PC-3 (cell line): Measurements from ENCODE around the gene NLRP6. TPM values are rescaled to one million over a fixed set of nuclear protein-coding genes. Genes with fewer than 3 reads are reported as not detected.

Experiments used
- ATAC-seq: fragments of 200-7000 bp; cut with Tn5 transposase; 2 replicates; pipeline ENCODE4 v1.9.1; 2020; ENCODE audit warnings: mild to moderate bottlenecking, moderate library complexity
- BruUV-seq: library from RNA; stranded (reverse); fragments of 400-500 nt; replicated peaks from 2 replicates; lab custom pipeline; 2021; lab: Mats Ljungman, UMichigan
- CTCF ChIA-PET: fragments of 300-600 bp; sonication (Branson Sonifier 250); formaldehyde crosslinking; loops from one replicate; lab custom pipeline; 2022; ENCODE audit warnings: antibody characterized with exemption; lab: Charles Lee
- POLR2A ChIA-PET: fragments of 300-600 bp; sonication (Branson Sonifier 250); formaldehyde crosslinking; loops from one replicate; lab custom pipeline; 2022; ENCODE audit warnings: antibody characterized with exemption; ENCODE audit not compliant: unreplicated experiment; lab: Charles Lee
- DNase-seq: peaks from one replicate; pipeline ENCODE4 v3.0.0-alpha.2; 2015
- H2AFZ ChIP-seq: fragments of 300-600 bp; sonication (generic); 2 replicates; pipeline ENCODE4 v1.6.0; 2016; ENCODE audit warnings: antibody characterized with exemption, low read length
- H3F3A ChIP-seq: fragments of 300-600 bp; sonication (generic); one replicate; pipeline ENCODE4 v1.6.0; 2017; ENCODE audit warnings: antibody characterized with exemption, low read length, control low read depth, mild to moderate bottlenecking; ENCODE audit not compliant: unreplicated experiment
- H3K27ac ChIP-seq: fragments of 300-600 bp; sonication (generic); 2 replicates; pipeline ENCODE4 v1.5.1; 2016; ENCODE audit warnings: mild to moderate bottlenecking, low read length
- H3K27me3 ChIP-seq: fragments of 300-600 bp; sonication (generic); 2 replicates; pipeline ENCODE4 v1.6.1; 2016; ENCODE audit warnings: low read length, mixed read lengths
- H3K36me3 ChIP-seq: fragments of 300-600 bp; sonication (generic); 2 replicates; pipeline ENCODE4 v1.6.1; 2016; ENCODE audit warnings: low read depth, mixed run types, low read length, mixed read lengths
- H3K4me1 ChIP-seq: fragments of 300-600 bp; sonication (generic); 2 replicates; pipeline ENCODE4 v1.5.1; 2016; ENCODE audit warnings: low read length; ENCODE audit not compliant: insufficient read depth
- H3K4me2 ChIP-seq: fragments of 300-600 bp; sonication (generic); 2 replicates; pipeline ENCODE4 v1.6.0; 2016; ENCODE audit warnings: low read length
- H3K4me3 ChIP-seq: fragments of 300-600 bp; sonication (generic); 2 replicates; pipeline ENCODE4 v1.5.1; 2016; ENCODE audit warnings: mild to moderate bottlenecking, low read length, mixed read lengths
- H3K79me2 ChIP-seq: fragments of 300-600 bp; sonication (generic); 2 replicates; pipeline ENCODE4 v1.6.1; 2017; ENCODE audit warnings: low read length, mixed read lengths
- H3K9ac ChIP-seq: fragments of 300-600 bp; sonication (generic); 2 replicates; pipeline ENCODE4 v1.6.0; 2016; ENCODE audit warnings: mild to moderate bottlenecking, low read length
- H3K9me2 ChIP-seq: fragments of 300-600 bp; sonication (generic); replicated peaks from 2 replicates; pipeline ENCODE4 v1.6.1; 2016; ENCODE audit warnings: mixed run types, low read length, mixed read lengths
- H3K9me3 ChIP-seq: fragments of 300-600 bp; sonication (generic); 2 replicates; pipeline ENCODE4 v1.6.1; 2016; ENCODE audit warnings: low read length, mixed read lengths
- H4K20me1 ChIP-seq: fragments of 300-600 bp; sonication (generic); 2 replicates; pipeline ENCODE4 v1.6.1; 2016; ENCODE audit warnings: low read length, mixed read lengths
- EZH2 ChIP-seq: fragments of 300-600 bp; sonication (generic); IDR thresholded peaks from one replicate; pipeline ENCODE4 v1.6.1; 2017; ENCODE audit warnings: antibody characterized with exemption, mild to moderate bottlenecking, low read length; ENCODE audit not compliant: unreplicated experiment
- EZH2phosphoT487 ChIP-seq: fragments of 300-600 bp; sonication (generic); IDR thresholded peaks from 2 replicates; pipeline ENCODE4 v1.6.1; 2018; ENCODE audit warnings: mild to moderate bottlenecking, antibody characterized with exemption, low read length, borderline replicate concordance
- intact Hi-C: fragments of 100-400 bp; cut with micrococcal nuclease; formaldehyde crosslinking; loops from 2 replicates; pipeline ENCODE4 v1.9.0; 2023
- total RNA-seq: library from RNA; depleted of rRNA; stranded (reverse); fragments of >200 nt; gene quantifications from 2 replicates; pipeline ENCODE4 v1.2.3, GENCODE V29; 2014
- TF ChIP-seq, protein P1 (sequence below): fragments of 300-600 bp; sonication (generic); conservative IDR thresholded peaks from 2 replicates; pipeline ENCODE4 v1.5.1; 2017; ENCODE audit warnings: antibody characterized with exemption, low read depth, mild to moderate bottlenecking, low read length

NLRP6 gene
- total RNA-seq, 1 experiment from 2014 or later = not detected

DNA sequence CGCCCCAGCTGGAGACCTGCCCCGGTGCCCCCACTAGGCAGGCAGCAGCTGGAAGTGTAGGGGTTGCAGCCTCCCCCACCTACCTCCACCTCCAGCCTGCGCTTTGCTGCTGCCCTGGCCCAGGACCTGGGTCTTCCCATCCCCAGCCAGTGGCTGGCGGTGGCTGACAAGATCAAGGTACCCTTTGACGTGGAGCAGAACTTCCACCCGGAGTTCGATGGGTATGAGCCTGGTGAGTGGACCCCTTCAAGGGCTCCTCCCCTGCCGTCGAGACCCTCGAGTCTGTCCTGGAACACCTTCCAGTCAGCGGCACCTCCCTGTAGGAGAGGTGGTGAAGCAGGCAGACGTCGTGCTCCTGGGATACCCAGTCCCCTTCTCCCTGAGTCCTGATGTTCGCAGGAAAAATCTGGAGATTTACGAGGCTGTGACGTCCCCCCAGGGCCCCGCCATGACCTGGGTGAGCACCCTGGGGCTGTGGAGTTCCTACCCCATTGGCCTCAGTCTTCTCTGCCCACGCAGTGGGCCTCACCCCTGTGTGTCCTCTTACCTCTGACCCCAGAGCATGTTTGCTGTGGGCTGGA lies 15.2 kb downstream of the NLRP6 start:
- H3F3A ChIP-seq = no peaks in the 10 kb centered on the region
- no peaks in the 10 kb centered on the region for H3K4me1 ChIP-seq
- H3K4me3 ChIP-seq = no peak overlapping the region
- H3K79me2 ChIP-seq = no peaks in the 10 kb centered on the region
- no peak for TF ChIP-seq EZH2phosphoT487
- TF ChIP-seq, protein P1, sequence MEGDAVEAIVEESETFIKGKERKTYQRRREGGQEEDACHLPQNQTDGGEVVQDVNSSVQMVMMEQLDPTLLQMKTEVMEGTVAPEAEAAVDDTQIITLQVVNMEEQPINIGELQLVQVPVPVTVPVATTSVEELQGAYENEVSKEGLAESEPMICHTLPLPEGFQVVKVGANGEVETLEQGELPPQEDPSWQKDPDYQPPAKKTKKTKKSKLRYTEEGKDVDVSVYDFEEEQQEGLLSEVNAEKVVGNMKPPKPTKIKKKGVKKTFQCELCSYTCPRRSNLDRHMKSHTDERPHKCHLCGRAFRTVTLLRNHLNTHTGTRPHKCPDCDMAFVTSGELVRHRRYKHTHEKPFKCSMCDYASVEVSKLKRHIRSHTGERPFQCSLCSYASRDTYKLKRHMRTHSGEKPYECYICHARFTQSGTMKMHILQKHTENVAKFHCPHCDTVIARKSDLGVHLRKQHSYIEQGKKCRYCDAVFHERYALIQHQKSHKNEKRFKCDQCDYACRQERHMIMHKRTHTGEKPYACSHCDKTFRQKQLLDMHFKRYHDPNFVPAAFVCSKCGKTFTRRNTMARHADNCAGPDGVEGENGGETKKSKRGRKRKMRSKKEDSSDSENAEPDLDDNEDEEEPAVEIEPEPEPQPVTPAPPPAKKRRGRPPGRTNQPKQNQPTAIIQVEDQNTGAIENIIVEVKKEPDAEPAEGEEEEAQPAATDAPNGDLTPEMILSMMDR = no peak
- no peak for TF ChIP-seq EZH2
- no peak overlapping the region for H3K27ac ChIP-seq
- CTCF ChIA-PET = no interaction called here
- no peaks in the 10 kb centered on the region for H3K27me3 ChIP-seq
- no peak overlapping the region for H2AFZ ChIP-seq
- BruUV-seq = no TSS peak
- POLR2A ChIA-PET = no interaction called here
- intact Hi-C loops = no loop called here
- DNase-seq = no peak
- H3K36me3 ChIP-seq = no peaks in the 10 kb centered on the region
- ATAC-seq = no peak
- no peaks in the 10 kb centered on the region for H3K9me2 ChIP-seq
- no peak overlapping the region for H3K9ac ChIP-seq
- H3K4me2 ChIP-seq = no peak overlapping the region
- H3K9me3 ChIP-seq = no peaks in the 10 kb centered on the region
- no peaks in the 10 kb centered on the region for H4K20me1 ChIP-seq

DNA sequence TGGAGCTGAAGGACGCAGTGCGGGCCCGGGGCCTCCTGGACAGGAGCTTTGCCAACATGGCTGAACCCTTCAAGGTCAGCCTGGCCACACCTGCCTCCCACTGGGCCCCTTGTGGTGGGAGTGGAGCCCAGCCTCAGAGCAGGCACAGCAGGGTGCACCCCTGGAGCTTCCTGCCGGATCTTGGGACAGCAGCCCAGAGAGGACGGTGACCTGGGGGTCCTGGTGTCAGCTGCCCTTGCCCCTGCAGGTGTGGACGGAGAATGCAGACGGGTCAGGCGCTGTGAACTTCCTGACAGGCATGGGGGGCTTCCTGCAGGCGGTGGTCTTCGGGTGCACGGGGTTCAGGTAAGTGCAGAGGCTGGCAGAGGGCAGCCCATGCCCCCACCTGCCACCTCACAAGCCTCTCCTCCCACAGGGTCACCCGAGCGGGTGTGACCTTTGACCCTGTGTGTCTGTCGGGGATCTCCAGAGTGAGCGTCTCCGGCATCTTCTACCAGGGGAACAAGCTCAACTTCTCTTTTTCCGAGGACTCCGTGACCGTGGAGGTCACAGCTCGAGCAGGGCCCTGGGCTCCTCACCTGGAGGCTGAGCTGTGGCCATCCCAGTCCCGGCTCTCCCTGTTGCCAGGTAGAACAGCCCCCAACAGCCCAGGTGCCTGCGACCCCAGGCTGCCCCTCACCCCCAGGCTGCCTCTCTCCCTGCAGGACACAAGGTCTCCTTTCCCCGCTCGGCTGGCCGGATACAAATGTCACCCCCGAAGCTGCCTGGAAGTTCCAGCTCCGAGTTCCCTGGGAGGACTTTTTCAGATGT lies 15.8 kb downstream of the NLRP6 start:
- H2AFZ ChIP-seq = no peak overlapping the region
- no peaks in the 10 kb centered on the region for H3K79me2 ChIP-seq
- no peak overlapping the region for H3K9ac ChIP-seq
- no peak overlapping the region for H3K4me2 ChIP-seq
- no peaks in the 10 kb centered on the region for H3K9me3 ChIP-seq
- DNase-seq (no peak), ATAC-seq (no peak)
- H3F3A ChIP-seq = no peaks in the 10 kb centered on the region
- no peaks in the 10 kb centered on the region for H3K9me2 ChIP-seq
- no peak overlapping the region for H3K27ac ChIP-seq
- CTCF ChIA-PET = no interaction called here
- no peak overlapping the region for H3K4me3 ChIP-seq
- TF ChIP-seq EZH2phosphoT487 (no peak), EZH2 (no peak)
- TF ChIP-seq, protein P1 = no peak
- H3K4me1 ChIP-seq = no peaks in the 10 kb centered on the region
- H3K36me3 ChIP-seq = no peaks in the 10 kb centered on the region
- POLR2A ChIA-PET = no interaction called here
- no TSS peak for BruUV-seq
- H3K27me3 ChIP-seq = no peaks in the 10 kb centered on the region
- intact Hi-C loops = no loop called here
- no peaks in the 10 kb centered on the region for H4K20me1 ChIP-seq

DNA sequence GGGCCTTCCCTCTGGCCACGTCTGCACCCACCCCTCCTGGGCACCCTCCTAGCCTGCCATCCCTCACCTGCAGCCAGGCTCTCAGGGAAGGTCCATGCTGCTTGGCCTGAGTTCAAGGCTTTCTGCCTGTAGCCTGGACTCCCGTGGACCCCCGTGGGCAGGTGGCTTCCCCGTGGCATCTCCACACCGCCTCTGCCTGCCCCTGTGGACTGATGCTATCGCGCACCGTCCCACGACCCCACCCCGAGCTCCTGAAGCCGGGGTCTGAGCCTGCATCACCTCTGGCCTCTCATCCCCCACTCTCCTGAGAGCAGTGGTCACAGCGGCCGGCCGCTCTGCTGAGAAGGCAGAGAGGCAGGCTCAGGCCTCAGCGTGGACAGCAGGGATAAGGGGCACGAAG lies 16.6 kb downstream of the NLRP6 start:
- BruUV-seq = no TSS peak
- intact Hi-C loops = no loop called here
- Histone ChIP-seq H3K4me2 (no peak overlapping the region), H2AFZ (no peak overlapping the region), H3K27ac (no peak overlapping the region), H3K4me3 (no peak overlapping the region), H3F3A (no peaks in the 10 kb centered on the region), H4K20me1 (no peaks in the 10 kb centered on the region), H3K36me3 (no peaks in the 10 kb centered on the region), H3K79me2 (no peaks in the 10 kb centered on the region), H3K9me3 (no peaks in the 10 kb centered on the region), H3K4me1 (no peaks in the 10 kb centered on the region), H3K9me2 (no peaks in the 10 kb centered on the region), H3K27me3 (no peaks in the 10 kb centered on the region), H3K9ac (no peak overlapping the region)
- no peak for DNase-seq
- ChIA-PET CTCF (no interaction called here), POLR2A (no interaction called here)
- no peak for ATAC-seq
- TF ChIP-seq, protein P1 = no peak
- TF ChIP-seq EZH2 (no peak), EZH2phosphoT487 (no peak)
